HEK293 (cell line): ENCODE data around the gene CAMK2B.

Experiments used
- CTCF ChIA-PET: fragments of 350-600 bp; formaldehyde crosslinking; extraction: SDS; loops from one replicate; lab custom pipeline; 2021; ENCODE audit warnings: antibody characterized with exemption; lab: Yijun Ruan, JAX
- POLR2A ChIA-PET: fragments of 300-600 bp; formaldehyde crosslinking; extraction: SDS; loops from one replicate; lab custom pipeline; 2020; ENCODE audit warnings: antibody characterized with exemption, inconsistent platforms; lab: Yijun Ruan, JAX
- H3K27ac ChIP-seq: fragments of 200-500 bp; sonication (Bioruptor generic); 2 replicates; pipeline ENCODE4 v1.5.1; 2014; ENCODE audit warnings: low read depth, low read length, control low read depth, inconsistent platforms; ENCODE audit errors: extremely low read depth
- H3K36me3 ChIP-seq, 2 experiments: fragments of 200-500 bp in 1 of 2; sonication (Bioruptor generic) in 1 of 2; 1 replicate in 1 of 2; 2 replicates in 1 of 2; pipeline ENCODE4 v1.5.1; 2014 to 2017; ENCODE audit warnings: inconsistent platforms in 2 of 2, low read length in 2 of 2; ENCODE audit not compliant: control insufficient read depth in 2 of 2, insufficient read depth in 1 of 2
- H3K4me1 ChIP-seq: fragments of 200-500 bp; sonication (Bioruptor generic); 2 replicates; pipeline ENCODE4 v1.5.1; 2014; ENCODE audit warnings: mild to moderate bottlenecking, low read length, inconsistent platforms; ENCODE audit not compliant: control insufficient read depth, insufficient read depth
- H3K4me3 ChIP-seq: 2 replicates; pipeline ENCODE4 v1.5.1; 2011; ENCODE audit warnings: low read depth, mild to moderate bottlenecking, control low read depth, low read length, moderate library complexity
- H3K9me3 ChIP-seq: fragments of 200-500 bp; sonication (Bioruptor generic); 2 replicates; pipeline ENCODE4 v1.5.1; 2014; ENCODE audit warnings: low read depth, low read length, inconsistent platforms; ENCODE audit not compliant: control insufficient read depth, insufficient read depth
- AEBP2 ChIP-seq: fragments of 450-650 bp; formaldehyde crosslinking; IDR thresholded peaks from 2 replicates; pipeline ENCODE4 v1.5.1; 2016; ENCODE audit warnings: missing biosample characterization, missing genetic modification characterization, borderline replicate concordance
- CTCF ChIP-seq: fragments of 450-650 bp; formaldehyde crosslinking; IDR thresholded peaks from 2 replicates; pipeline ENCODE4 v1.5.1; 2016; ENCODE audit warnings: missing biosample characterization, missing genetic modification characterization
- EGR2 ChIP-seq: fragments of 450-650 bp; formaldehyde crosslinking; IDR thresholded peaks from 2 replicates; pipeline ENCODE4 v1.5.1; 2016; ENCODE audit warnings: low read depth, missing biosample characterization, missing genetic modification characterization
- MYNN ChIP-seq: fragments of 450-650 bp; formaldehyde crosslinking; IDR thresholded peaks from 2 replicates; pipeline ENCODE4 v1.5.1; 2016; ENCODE audit warnings: missing biosample characterization, missing genetic modification characterization, borderline replicate concordance
- RBAK ChIP-seq: fragments of 450-650 bp; formaldehyde crosslinking; IDR thresholded peaks from 2 replicates; pipeline ENCODE4 v1.5.1; 2016; ENCODE audit warnings: missing biosample characterization, missing genetic modification characterization
- SALL2 ChIP-seq: fragments of 450-650 bp; formaldehyde crosslinking; IDR thresholded peaks from 2 replicates; pipeline ENCODE4 v1.5.0; 2017; ENCODE audit warnings: missing biosample characterization, mild to moderate bottlenecking, missing genetic modification characterization, borderline replicate concordance
- SP7 ChIP-seq: fragments of 450-650 bp; formaldehyde crosslinking; IDR thresholded peaks from 2 replicates; pipeline ENCODE4 v1.5.1; 2016; ENCODE audit warnings: missing biosample characterization, missing genetic modification characterization
- YY1 ChIP-seq: fragments of 450-650 bp; formaldehyde crosslinking; IDR thresholded peaks from 2 replicates; pipeline ENCODE4 v1.5.1; 2018; ENCODE audit warnings: missing biosample characterization, missing genetic modification characterization
- ZBTB1 ChIP-seq: fragments of 450-650 bp; formaldehyde crosslinking; IDR thresholded peaks from 2 replicates; pipeline ENCODE4 v1.5.1; 2016; ENCODE audit warnings: missing biosample characterization, missing genetic modification characterization
- ZFHX2 ChIP-seq: fragments of 450-650 bp; formaldehyde crosslinking; conservative IDR thresholded peaks from 2 replicates; pipeline ENCODE4 v1.5.1; 2016; ENCODE audit warnings: missing biosample characterization, missing genetic modification characterization
- ZNF211 ChIP-seq: fragments of 450-650 bp; formaldehyde crosslinking; IDR thresholded peaks from 2 replicates; pipeline ENCODE4 v1.5.1; 2016; ENCODE audit warnings: low read depth, missing biosample characterization, missing genetic modification characterization
- ZNF26 ChIP-seq: fragments of 450-650 bp; formaldehyde crosslinking; IDR thresholded peaks from 2 replicates; pipeline ENCODE4 v1.5.1; 2016; ENCODE audit warnings: missing biosample characterization, missing genetic modification characterization
- ZNF292 ChIP-seq: fragments of 450-650 bp; formaldehyde crosslinking; IDR thresholded peaks from 2 replicates; pipeline ENCODE4 v1.5.1; 2016; ENCODE audit warnings: low read depth, missing biosample characterization, missing genetic modification characterization, borderline replicate concordance
- ZNF324 ChIP-seq: fragments of 450-650 bp; formaldehyde crosslinking; IDR thresholded peaks from 2 replicates; pipeline ENCODE4 v1.5.1; 2016; ENCODE audit warnings: missing biosample characterization, missing genetic modification characterization
- ZNF335 ChIP-seq: fragments of 450-650 bp; formaldehyde crosslinking; conservative IDR thresholded peaks from 2 replicates; pipeline ENCODE4 v1.5.1; 2016; ENCODE audit warnings: missing biosample characterization, missing genetic modification characterization
- ZNF433 ChIP-seq: fragments of 450-650 bp; formaldehyde crosslinking; IDR thresholded peaks from 2 replicates; pipeline ENCODE4 v1.5.1; 2016; ENCODE audit warnings: missing biosample characterization, missing genetic modification characterization, low read depth
- ZNF449 ChIP-seq: fragments of 450-650 bp; formaldehyde crosslinking; IDR thresholded peaks from 2 replicates; pipeline ENCODE4 v1.5.1; 2017; ENCODE audit warnings: missing biosample characterization, mild to moderate bottlenecking, missing genetic modification characterization, moderate library complexity
- ZNF488 ChIP-seq: fragments of 450-650 bp; formaldehyde crosslinking; IDR thresholded peaks from 2 replicates; pipeline ENCODE4 v1.5.1; 2016; ENCODE audit warnings: missing biosample characterization, missing genetic modification characterization
- ZNF514 ChIP-seq: fragments of 450-650 bp; formaldehyde crosslinking; IDR thresholded peaks from 2 replicates; pipeline ENCODE4 v1.5.1; 2016; ENCODE audit warnings: missing biosample characterization, missing genetic modification characterization
- ZNF560 ChIP-seq: fragments of 450-650 bp; formaldehyde crosslinking; IDR thresholded peaks from 2 replicates; pipeline ENCODE4 v1.5.1; 2017; ENCODE audit warnings: missing biosample characterization, missing genetic modification characterization, borderline replicate concordance
- ZNF707 ChIP-seq: fragments of 450-650 bp; formaldehyde crosslinking; IDR thresholded peaks from 2 replicates; pipeline ENCODE4 v1.5.1; 2016; ENCODE audit warnings: missing biosample characterization, missing genetic modification characterization
- ZNF792 ChIP-seq: fragments of 450-650 bp; formaldehyde crosslinking; IDR thresholded peaks from 2 replicates; pipeline ENCODE4 v1.5.1; 2016; ENCODE audit warnings: missing biosample characterization, missing genetic modification characterization
- ZNF837 ChIP-seq: fragments of 450-650 bp; formaldehyde crosslinking; IDR thresholded peaks from 2 replicates; pipeline ENCODE4 v1.5.1; 2016; ENCODE audit warnings: missing biosample characterization, missing genetic modification characterization
- ZSCAN5A ChIP-seq: fragments of 450-650 bp; formaldehyde crosslinking; IDR thresholded peaks from 2 replicates; pipeline ENCODE4 v1.5.1; 2016; ENCODE audit warnings: missing biosample characterization, missing genetic modification characterization

CAMK2B gene

GRCh38 chr7:44335184-44335583 is 9.8 kb upstream of the CAMK2B start:
- ChIA-PET POLR2A (no interaction called here), CTCF (no interaction called here)
- Histone ChIP-seq H3K4me1 (no peaks in the 10 kb centered on the region), H3K4me3 (no peak overlapping the region), H3K9me3 (no peaks in the 10 kb centered on the region), H3K36me3 (no peaks in the 10 kb centered on the region), H3K27ac (no peak overlapping the region)
- TF ChIP-seq SALL2 (no peak), ZFHX2 (tag by site-specific recombination) (no peak), ZNF837 (tag by site-specific recombination) (no peak), ZNF449 (tag by site-specific recombination) (no peak), ZNF707 (tag by site-specific recombination) (no peak), ZNF211 (no peak), ZNF560 (tag by site-specific recombination) (no peak), CTCF (tag by site-specific recombination) (no peak), ZNF292 (tag by site-specific recombination) (no peak), ZNF488 (tag by site-specific recombination) (no peak)

- TF ChIP-seq ZFHX2 (tag by site-specific recombination), result no peak
- TF ChIP-seq MYNN (tag by site-specific recombination), result no peak
- TF ChIP-seq EGR2 (tag by site-specific recombination), result no peak
- no peak for TF ChIP-seq RBAK
- no peak for TF ChIP-seq ZSCAN5A (tag by site-specific recombination)
- no peak for TF ChIP-seq ZBTB1
- TF ChIP-seq ZNF26 (tag by site-specific recombination), result no peak
- TF ChIP-seq ZNF449 (tag by site-specific recombination), result no peak
- no peak for TF ChIP-seq ZNF514
- no peak for TF ChIP-seq YY1 (tag by site-specific recombination)
- TF ChIP-seq SP7, result no peak
- TF ChIP-seq AEBP2 (tag by site-specific recombination), result no peak
- TF ChIP-seq ZNF792 (tag by site-specific recombination), result no peak
- no peak for TF ChIP-seq ZNF433
- no peak for TF ChIP-seq ZNF335 (tag by site-specific recombination)
- no peak for TF ChIP-seq ZNF324 (tag by site-specific recombination)
- TF ChIP-seq, all 188 proteins: peak for 0
- no peaks in the 10 kb centered on the region for H3K9me3 ChIP-seq
- H3K27ac ChIP-seq, result no peak overlapping the region
- H3K4me1 ChIP-seq, result no peaks in the 10 kb centered on the region
- ChIA-PET CTCF (no interaction called here), POLR2A (no interaction called here)
- H3K4me3 ChIP-seq, result no peak overlapping the region
- no peaks in the 10 kb centered on the region for H3K36me3 ChIP-seq
Measured at GRCh38 chr7:44334734-44335097, 9.3 kb upstream of the CAMK2B start.
